HUES6 (cell line): ENCODE results near the gene ANTKMT.
"Not testable (repeated sequence)": the region's sequence is repeated elsewhere in the genome, so short reads cannot be mapped to it uniquely, and the experiment has no call there.

Source experiments
- H3K27ac ChIP-seq: 2 replicates; pipeline ENCODE4 v1.7.0; 2013; ENCODE audit warnings: low read depth, mild to moderate bottlenecking, low read length, inconsistent platforms
- H3K27me3 ChIP-seq: 2 replicates; pipeline ENCODE4 v1.6.1; 2013; ENCODE audit warnings: low read length; ENCODE audit not compliant: control insufficient read depth, insufficient read depth
- H3K36me3 ChIP-seq: 2 replicates; pipeline ENCODE4 v1.6.1; 2013; ENCODE audit warnings: low read length; ENCODE audit not compliant: control insufficient read depth, insufficient read depth
- H3K4me1 ChIP-seq: 2 replicates; pipeline ENCODE4 v1.6.1; 2013; ENCODE audit warnings: low read length; ENCODE audit not compliant: control insufficient read depth, insufficient read depth
- H3K4me3 ChIP-seq: 2 replicates; pipeline ENCODE4 v1.5.1; 2013; ENCODE audit warnings: low read depth, low read length
- H3K9ac ChIP-seq: one replicate; pipeline ENCODE4 v1.6.1; 2013; ENCODE audit warnings: mild to moderate bottlenecking, low read length
- H3K9me3 ChIP-seq: 2 replicates; pipeline ENCODE4 v1.6.1; 2013; ENCODE audit warnings: low read depth, low read length; ENCODE audit not compliant: control insufficient read depth, insufficient read depth

The ANTKMT gene

DNA sequence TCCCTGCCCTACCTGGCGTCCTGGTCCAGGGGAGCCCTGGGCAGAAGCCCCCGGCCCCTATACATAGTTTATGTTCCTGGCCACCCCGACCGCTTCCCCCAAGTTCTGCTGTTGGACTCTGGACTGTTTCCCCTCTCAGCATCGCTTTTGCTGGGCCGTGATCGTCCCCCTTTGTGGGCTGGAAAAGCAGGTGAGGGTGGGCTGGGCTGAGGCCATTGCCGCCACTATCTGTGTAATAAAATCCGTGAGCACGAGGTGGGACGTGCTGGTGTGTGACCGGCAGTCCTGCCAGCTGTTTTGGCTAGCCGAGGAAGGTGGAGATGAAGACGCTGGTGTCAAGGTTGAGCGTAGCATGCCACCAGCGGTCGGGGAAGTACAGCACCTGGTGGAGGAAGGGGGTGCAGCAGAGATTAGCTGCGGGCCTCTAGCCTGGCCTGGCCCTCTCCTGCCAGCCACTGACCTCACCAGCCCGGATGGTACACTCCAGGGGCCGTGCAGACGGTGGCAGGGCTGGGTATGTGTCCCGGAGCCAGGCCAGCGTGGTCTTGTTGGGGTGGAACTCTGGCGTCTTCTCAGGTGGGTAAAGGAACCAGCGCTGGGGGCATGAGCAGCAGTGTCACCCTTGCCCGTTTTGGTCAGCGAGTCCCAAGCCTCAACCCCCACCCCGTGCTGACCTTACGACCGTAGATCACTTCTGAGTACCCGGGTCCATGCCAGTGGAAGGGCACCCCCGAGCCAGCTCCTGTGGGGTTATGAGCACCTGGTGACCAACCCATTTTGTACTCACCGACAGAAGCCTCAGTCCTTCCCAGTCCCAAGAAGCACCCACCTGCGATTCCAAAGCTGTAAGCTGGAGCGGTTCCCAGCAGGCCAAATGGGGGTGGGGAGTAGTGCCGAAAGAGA lies 38.2 kb upstream of the ANTKMT start:
- Histone ChIP-seq H3K36me3 (peaks cover 40% of the 10 kb centered on the region), H3K4me1 (peaks cover 24% of the 10 kb centered on the region), H3K27me3 (no peaks in the 10 kb centered on the region), H3K9me3 (no peaks in the 10 kb centered on the region), H3K27ac (no peak overlapping the region), H3K4me3 (peak overlapping the region; percentile 98), H3K9ac (no peak overlapping the region)

DNA sequence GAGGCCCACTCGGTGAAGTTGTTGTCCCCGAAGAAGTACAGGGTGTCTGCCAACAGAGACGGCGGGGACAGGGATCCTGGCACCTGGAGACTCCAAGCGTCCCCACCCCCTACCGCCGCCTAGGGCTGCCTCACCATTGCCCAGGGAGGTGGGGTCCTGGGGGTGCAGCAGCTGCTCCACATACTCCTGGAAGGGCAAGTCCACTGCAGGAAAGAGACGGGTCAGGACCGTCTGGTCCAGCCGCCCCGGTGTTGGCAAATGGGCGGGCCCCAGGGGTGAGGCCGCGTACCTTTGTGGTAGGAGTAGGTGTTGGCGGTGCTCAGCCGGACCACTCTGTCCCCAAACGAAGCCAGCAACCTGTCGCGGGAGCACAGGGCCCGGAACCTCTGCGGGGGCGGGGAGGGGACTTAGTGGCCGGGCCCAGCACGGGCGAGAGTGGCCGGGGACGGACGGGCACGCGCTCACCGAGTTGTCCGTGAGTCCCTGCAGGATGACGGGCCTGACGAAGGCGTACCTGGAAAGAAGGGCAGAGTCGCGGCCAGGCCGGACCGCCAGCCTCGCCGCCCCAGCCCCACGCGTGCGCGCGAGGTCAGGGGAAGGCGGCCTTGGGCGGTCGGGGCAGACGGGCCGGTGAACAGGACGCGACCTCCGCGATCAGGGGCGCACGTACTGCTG lies 37.4 kb upstream of the ANTKMT start:
- H3K4me1 ChIP-seq: peaks cover 21% of the 10 kb centered on the region
- H3K4me3 ChIP-seq: peak overlapping the region; percentile 98
- H3K27me3 ChIP-seq: no peaks in the 10 kb centered on the region
- H3K9me3 ChIP-seq: no peaks in the 10 kb centered on the region
- H3K9ac ChIP-seq: peak overlapping the region; percentile 91
- H3K36me3 ChIP-seq: peaks cover 42% of the 10 kb centered on the region
- peak overlapping the region; percentile 70; the same call in 1 of the 2 replicates for H3K27ac ChIP-seq

DNA sequence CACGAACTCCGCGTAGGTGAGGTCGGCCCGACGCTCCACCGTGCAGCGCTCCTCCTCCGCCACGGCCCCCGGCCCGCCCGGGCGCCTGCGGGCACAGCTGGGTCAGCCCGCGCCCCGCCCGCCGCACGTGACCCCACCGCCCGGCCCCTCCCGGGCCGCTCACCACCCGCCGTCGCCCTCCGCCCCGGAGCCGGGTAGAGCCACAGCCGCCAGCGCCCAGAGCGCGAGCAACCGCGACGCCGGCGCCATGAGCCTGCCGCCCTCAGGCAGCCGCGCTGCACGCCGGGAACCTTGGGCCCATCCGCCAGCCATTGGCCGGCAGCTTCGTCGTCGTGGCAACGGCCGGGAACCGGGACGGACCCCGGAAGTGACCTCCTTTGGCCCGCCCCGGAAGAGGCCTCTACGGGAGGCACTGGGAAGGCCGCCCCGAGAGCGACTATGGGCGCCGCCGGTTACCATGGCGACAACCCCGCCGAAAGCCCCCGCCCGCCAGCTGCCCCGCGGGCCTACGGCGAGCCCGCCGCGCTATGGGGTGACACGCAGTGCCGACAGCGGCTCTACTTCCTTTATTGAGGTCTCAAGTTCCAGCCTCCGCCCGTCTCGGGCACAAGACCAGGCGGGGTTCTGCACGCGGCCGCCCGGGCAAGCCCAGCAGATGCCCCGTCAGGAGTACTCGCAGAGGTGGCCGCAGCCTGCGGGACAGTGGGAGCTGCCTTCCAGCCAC lies 36.7 kb upstream of the ANTKMT start, which contains the start of gene JMJD8:
Gene JMJD8 (minus strand): TSS at position 264 of the 724 bp plus-strand sequence. CDS start 15 bp downstream, at position 249.
- peaks cover 21% of the 10 kb centered on the region for H3K4me1 ChIP-seq
- H3K27me3 ChIP-seq: no peaks in the 10 kb centered on the region
- H3K9me3 ChIP-seq: no peaks in the 10 kb centered on the region
- peak within 1 kb of the TSS; percentile 98 for H3K4me3 ChIP-seq
- peaks cover 42% of the 10 kb centered on the region for H3K36me3 ChIP-seq
- peak within 1 kb of the TSS; percentile 91 for H3K9ac ChIP-seq
- H3K27ac ChIP-seq: peak within 1 kb of the TSS; percentile 70; the same call in 1 of the 2 replicates

GRCh38 chr16:684961-685696 lies 35.8 kb upstream of the ANTKMT start:
- no peaks in the 10 kb centered on the region for H3K27me3 ChIP-seq
- H3K4me3 ChIP-seq: peak overlapping the region; percentile 11; the same call in 1 of the 2 replicates
- H3K27ac ChIP-seq: no peak overlapping the region
- no peaks in the 10 kb centered on the region for H3K9me3 ChIP-seq
- peaks cover 23% of the 10 kb centered on the region for H3K4me1 ChIP-seq
- peaks cover 42% of the 10 kb centered on the region for H3K36me3 ChIP-seq
- no peak overlapping the region for H3K9ac ChIP-seq

- H3K27ac ChIP-seq: no peak overlapping the region
- no peaks in the 10 kb centered on the region for H3K9me3 ChIP-seq
- peaks cover 3% of the 10 kb centered on the region; the same call in 1 of the 2 replicates for H3K27me3 ChIP-seq
- H3K9ac ChIP-seq: no peak overlapping the region
- peaks cover 23% of the 10 kb centered on the region for H3K4me1 ChIP-seq
- peaks cover 42% of the 10 kb centered on the region for H3K36me3 ChIP-seq
- H3K4me3 ChIP-seq: no peak overlapping the region
Observed at GRCh38 chr16:685967-686366, 35.0 kb upstream of the ANTKMT start.

DNA sequence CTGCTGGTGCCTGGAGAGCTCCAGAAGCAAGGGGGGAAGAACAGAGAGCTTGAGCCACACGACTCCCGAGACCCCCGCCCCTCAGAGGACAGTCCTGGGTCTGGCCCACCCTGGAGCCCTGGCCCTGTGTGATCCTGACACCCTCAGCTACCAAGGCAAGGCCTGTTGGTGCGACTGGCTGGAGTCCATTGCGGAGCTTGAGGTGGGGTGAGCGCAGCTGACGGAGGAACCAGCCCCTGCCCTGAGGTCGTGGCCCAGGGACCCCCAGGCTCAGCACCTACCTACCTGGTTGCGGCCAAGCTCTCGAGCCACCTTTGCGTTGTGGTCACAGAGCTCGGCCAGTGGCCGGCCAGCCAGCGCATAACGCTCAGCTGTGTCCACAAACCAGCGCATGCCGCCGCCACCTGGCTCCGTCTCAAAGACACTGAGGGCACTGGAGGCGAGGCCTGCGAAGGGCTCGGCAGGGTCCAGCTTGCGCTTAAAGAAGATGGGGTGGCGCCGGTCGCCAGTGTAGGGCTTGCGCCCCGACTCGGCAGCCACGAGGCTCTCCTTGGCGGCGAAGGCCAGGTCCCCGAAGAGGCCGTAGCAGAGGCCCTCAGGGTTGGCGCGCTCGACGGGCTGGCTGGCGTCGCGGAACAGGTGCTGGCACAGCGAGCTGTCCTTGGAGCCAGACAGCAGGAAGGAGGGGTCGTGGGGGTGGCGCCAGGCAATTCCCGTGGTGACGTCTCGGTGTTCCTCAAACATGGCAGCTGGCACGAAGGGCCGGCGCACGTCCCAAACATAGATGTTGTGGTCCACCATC lies 34.3 kb upstream of the ANTKMT start:
- Histone ChIP-seq H3K36me3 (peaks cover 36% of the 10 kb centered on the region), H3K4me1 (peaks cover 17% of the 10 kb centered on the region), H3K9ac (no peak overlapping the region), H3K27me3 (peaks cover 10% of the 10 kb centered on the region), H3K4me3 (no peak overlapping the region), H3K27ac (no peak overlapping the region), H3K9me3 (no peaks in the 10 kb centered on the region)

DNA sequence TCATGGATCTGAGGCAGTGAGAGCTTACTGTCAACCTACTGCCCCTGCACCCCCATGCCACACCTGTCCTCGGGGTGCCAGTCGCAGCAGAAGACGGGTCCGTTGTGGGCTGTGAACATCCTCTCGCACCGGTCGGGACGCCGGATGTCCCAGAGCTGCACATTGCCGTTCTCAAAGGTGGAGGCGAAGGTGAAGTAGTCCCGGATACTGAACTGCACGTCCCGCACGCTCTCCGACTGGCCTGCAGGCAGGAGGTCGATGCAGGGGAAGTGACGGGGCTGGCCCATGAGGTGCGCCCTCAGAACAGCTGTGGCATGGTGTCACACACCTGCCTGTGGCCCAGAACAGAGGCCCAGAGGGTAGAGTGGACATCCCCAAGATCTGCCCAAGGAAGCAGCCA lies 33.4 kb upstream of the ANTKMT start:
- peaks cover 28% of the 10 kb centered on the region for H3K36me3 ChIP-seq
- no peak overlapping the region for H3K9ac ChIP-seq
- H3K9me3 ChIP-seq: no peaks in the 10 kb centered on the region
- no peak overlapping the region for H3K4me3 ChIP-seq
- no peak overlapping the region for H3K27ac ChIP-seq
- peaks cover 15% of the 10 kb centered on the region for H3K4me1 ChIP-seq
- peaks cover 18% of the 10 kb centered on the region for H3K27me3 ChIP-seq

DNA sequence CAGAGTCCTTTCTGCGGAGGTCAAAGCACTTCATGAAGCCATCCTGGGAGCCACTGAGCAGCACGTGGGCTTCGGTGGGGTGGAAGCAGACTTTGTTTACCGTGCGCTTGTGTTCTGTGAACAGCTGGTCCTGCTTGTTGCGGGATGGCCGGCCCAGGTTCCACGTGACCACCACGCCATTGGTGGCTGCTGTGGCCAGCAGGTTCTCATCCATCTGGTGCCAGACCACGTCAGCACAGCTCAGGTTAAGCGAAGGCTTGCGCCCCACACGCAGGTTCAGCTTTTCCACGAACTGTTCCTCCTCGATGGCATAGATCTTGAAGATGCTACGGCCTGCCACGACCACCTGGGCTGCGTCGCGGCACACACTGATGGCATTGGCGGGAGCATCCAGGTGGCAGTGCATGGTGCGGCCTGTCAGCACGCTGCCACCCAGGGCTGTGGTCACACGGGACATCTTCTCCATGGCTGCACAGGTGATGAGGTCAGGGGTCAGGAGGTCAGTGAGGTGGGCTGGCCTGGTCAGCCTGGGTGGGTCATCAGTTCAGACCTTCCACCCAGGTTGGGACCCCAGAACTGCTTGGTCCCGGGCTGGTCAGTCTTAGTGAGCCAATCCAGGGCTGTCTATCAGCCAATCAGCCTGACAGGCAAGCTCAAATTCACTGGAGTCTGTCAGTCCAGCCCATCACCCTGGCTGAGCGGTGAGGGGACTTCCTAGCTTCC lies 31.6 kb upstream of the ANTKMT start:
- H3K4me3 ChIP-seq: peak overlapping the region; percentile 86
- no peaks in the 10 kb centered on the region for H3K9me3 ChIP-seq

GRCh38 chr16:691242-691641 lies 29.7 kb upstream of the ANTKMT start:
- H3K4me1 ChIP-seq: peaks cover 14% of the 10 kb centered on the region
- not testable (repeated sequence) for H3K9ac ChIP-seq

More for the DNA sequence above, 31.6 kb upstream of the ANTKMT start:
- Histone ChIP-seq H3K27me3 (peaks cover 36% of the 10 kb centered on the region), H3K36me3 (peaks cover 20% of the 10 kb centered on the region), H3K9ac (peak overlapping the region; percentile 79), H3K27ac (no peak overlapping the region), H3K4me1 (peaks cover 8% of the 10 kb centered on the region)

More at GRCh38 chr16:691242-691641, 29.7 kb upstream of the ANTKMT start:
- not testable (repeated sequence) for H3K4me3 ChIP-seq, H3K9me3 ChIP-seq, H3K27ac ChIP-seq
- Histone ChIP-seq H3K27me3 (peaks cover 54% of the 10 kb centered on the region), H3K36me3 (peaks cover 17% of the 10 kb centered on the region)
